Stimulated activated CD4-positive, alpha-beta T cell treated with anti-CD3 and anti-CD28 coated beads, Interleukin-1b, Interleukin-23, amount 100 ng/mL, for 4 hours (primary cell): ENCODE data around the gene SOS2.
A peak's percentile ranks its signal among the peaks of the same experiment; 100 is the strongest.

Source experiments
- DNase-seq, 2 donors: peaks; one replicate each; pipeline ENCODE4 v3.0.0-alpha.2; 2020; ENCODE audit warnings: low read depth in 2 of 2

SOS2 gene

DNA sequence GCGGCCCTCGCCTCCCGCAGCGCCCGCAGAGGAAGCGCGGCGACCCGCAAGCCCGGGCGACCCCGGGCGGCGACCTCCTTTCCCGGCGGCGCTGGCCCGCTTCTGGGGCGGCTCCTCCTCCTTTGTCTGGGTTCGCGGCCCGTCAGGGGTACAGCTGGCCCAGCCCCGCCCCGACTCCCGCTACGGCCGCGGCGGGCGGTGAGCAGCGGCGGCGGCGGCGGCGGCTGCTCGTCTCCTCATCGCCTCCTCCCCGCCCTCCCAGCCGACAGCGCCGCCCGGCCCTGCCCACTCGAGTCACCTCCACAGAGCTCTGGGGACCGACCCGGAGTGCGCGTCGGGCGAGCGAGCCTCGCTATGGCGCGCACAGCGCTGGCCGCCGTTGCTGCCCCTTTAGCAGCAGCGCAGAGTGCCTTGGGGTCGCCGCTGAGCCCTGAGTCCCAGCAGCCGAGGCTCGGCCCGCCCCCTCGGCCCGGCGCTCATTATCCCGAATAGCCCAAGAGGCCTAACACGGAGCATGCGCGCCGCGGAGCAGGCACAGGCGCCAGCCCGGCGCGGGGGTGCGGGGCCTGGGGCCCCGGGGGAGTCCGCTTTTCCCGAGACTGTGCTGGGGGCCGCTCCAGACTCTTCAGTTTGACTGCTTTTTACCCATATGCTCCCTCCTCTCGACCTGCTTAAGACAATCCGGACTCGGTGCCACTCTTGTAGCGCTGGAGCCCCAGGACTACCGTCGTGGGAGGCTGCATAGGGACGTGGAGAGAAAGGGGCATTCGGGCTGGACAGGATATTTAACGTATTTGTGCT is at the start of gene SOS2:
Gene SOS2, minus strand, starts transcription at position 104 of the 801 bp plus-strand sequence. CDS start 295 bp downstream, outside the sequence.
- peak; percentile 65 to 68 for DNase-seq

DNA sequence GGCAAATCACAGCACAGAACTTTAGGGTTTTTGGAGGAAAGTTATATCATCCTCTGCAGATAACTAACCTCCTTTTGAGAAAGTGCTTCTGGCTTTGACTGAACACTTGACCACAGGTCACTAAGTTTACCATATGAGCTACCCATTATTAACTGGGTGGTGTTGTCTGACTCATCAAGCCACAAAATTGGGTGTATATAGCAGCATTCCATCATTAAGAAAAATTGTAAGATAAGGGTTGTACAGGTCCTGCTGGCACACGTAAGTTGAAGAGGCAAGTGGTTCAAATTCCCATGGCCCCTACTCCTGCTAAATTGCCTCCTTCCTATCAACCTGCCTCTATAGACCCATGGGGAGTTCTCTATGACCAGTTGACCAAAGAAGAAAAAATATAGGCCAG is 41.1 kb upstream of the SOS2 start:
- no peak for DNase-seq

DNA sequence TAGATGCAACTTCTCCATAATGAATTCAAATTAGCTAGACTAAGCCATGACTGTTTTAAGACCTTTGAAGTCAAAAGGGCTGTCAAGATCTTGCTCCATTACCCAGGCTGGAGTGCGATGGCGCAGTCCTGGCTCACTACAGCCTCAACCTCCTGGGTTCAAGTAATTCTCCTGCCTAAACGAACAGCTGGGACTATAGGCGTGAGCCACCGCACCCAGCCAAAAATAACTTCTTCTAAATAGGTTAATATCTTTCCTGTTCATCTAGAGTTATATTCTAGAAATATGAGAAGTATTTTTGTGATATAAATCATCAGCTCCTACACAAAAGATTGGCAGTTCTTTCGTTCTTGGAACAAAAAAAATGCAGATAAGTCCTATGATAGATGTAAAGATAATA is 39.6 kb upstream of the SOS2 start:
- DNase-seq = no peak

DNA sequence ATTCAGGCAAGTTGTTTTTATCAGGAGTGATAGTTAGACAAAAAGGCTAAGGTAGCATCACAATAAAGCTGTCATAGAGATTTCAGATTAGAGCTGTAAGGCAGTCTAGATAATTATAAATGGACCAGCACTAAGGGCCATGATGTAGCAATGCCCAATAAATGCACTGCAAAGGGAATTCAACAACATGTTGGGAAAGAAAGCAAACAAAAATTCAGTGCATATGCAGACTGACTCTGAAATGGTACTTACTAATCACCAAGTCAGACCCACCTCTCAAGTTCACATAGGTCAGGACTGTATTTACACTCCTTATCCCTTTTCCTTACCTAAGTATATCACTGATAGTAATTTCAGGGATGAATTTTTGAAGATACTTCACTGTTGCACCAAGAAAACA is 33.7 kb upstream of the SOS2 start:
- no peak for DNase-seq

DNA sequence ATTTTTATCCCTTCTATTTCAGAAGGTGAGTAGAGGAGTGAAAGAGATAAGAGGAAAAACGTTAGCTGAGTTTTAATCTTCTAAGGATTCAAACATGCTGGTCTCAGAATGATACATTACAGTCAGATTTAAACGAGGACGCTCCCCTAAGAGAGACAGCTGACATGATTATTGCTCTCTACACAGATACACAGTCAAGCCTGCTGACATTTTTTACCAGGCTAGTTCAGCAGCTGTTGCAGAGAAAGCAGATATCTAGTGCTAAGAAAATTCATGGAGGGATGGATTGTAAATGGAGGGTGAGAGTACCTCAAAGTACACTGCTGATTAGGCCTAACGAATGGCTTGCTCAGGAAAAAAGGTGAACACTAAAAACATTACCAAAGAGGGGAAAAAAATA is 31.9 kb upstream of the SOS2 start:
- no peak for DNase-seq

DNA sequence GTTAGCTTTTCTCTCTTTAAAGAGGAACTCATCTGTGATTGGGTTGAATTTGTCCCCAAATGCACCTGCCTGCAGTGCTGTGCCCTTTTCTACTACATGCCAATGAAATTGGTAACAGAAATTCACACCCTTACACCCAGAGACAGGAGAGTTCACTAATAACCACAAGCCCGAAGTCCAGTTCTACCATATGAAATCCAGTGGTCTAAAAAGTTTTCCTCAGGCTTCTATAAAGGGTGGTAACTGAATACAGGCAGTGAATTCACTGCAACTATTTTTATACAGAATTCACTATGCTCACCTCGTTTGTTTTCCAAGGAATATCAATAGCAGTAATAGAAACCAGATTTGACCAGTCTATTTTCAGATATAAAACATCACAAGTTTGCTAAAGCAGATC is 31.5 kb upstream of the SOS2 start:
- no peak for DNase-seq

DNA sequence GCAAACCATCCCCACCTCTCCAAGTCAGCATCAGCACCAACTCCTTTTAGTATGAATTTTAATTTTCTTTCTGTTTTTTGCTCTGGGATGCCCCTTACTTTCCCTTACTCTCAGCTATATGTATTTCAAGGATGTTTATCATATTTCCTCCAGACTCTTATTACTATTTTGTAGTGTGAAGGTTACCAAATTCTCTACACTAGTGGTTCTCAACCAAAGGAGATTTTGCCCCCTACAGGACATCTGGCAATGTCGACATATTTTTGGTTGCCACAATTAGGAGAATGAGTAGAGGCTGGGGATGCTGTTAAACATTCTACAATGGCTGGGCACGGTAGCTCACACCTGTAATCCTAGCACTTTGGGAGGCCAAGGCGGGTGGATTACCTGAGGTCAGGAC is 29.1 kb upstream of the SOS2 start:
- peak in 1 of 2 donors; percentile 13 for DNase-seq

DNA sequence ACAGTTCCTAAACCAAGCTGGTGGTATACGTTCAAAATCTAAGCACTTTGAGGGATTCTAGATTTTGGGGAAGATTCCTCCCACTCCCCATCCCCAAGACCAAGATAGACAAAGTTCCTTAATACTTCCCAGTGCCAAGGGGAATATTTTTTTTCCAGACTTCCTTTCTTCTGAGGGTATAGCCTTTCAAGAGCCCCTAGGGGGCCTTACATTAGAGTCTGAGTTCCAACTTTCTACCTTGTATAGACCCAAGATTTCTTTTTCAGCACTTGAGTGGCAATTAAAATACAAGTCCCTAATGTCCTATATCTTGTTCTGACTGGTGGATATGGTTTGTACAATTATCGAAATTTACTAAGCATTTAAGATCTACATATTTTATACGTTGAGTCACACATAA is 28.7 kb upstream of the SOS2 start:
- DNase-seq = no peak

DNA sequence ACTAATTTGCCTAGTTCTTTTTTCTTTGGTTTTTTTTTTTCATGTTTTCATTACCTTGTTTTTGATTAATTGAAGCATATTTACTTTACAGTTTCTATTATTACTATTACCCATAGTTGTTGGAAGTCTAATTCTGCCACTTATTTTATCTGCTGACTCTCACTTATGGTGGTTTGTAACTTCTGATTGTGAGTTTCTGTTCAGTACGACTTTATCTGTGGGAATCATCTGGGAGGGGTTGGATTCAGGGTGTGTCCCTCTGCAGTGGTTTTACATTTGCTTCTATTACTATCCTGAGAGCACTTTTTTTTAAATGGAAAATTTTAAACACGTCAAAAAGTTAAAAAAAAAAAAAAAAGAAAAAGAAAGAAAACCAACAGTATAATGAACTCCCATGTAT is 26.4 kb upstream of the SOS2 start:
- DNase-seq = no peak

DNA sequence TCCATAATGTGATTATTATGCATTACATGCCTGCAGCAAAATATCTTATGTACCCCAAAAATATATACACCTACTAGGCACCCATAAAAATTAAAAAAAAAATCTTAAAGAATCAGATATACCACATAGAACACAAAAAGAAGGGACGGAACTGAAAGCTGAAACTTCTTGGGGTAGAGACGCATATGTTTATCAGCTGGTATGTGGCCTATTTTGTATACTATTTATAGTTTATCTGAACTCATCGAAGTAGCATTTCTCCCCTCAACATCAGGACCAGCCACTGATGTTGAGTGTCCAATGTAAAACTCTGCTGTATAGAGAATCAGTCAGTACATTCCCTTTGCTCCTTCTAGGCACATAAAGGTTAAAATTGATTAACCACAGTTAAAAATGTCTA is 22.9 kb upstream of the SOS2 start:
- DNase-seq = no peak

DNA sequence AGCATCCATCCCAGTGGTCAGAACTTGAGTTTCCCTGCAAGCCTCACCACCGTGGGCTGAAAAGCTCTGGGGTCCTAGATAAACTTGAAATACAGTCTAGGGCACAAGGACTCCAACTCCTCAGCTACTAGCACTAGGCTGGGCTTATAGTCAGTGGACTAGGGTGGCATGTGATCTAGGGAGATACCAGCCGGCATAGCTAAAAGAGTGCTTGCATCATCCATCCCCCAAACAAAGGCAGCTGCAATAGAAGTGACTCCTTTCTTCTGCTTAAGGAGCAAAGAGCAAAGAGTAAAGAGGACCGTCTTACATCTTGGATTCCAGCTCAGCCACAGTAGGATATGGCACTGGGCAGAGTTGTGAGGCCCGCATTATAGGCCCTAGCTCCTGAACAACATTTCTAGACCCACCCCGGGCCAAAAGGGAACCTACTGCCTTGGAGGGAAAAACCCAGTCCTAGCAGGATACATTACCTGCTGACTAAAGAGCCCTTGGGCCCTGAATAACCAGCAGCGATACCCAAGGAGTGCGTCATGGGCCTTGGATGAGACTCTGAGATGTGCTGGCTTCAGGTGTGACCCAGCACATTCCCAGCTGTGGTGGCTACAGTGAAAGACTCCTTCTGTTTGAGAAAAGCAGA is 17.9 kb upstream of the SOS2 start:
- DNase-seq = no peak

DNA sequence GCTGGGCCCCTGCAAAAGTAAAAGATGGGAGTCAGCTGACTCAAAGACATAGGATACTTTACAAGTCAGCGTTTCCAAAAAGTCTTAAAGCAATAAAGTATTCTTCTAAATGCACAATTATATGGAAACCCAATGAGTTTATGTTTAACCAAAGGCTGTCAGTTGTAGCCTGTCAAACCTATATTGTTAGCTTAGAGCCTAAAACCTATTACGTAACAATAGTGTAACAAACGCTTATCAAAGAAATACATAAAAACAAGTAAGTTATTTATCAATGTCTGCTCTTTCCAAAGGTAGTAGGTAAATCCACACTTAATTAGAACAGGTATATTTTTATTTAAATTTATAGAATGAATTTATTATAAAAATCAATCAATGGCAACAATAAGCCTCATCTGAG is 15.9 kb upstream of the SOS2 start:
- DNase-seq = no peak

DNA sequence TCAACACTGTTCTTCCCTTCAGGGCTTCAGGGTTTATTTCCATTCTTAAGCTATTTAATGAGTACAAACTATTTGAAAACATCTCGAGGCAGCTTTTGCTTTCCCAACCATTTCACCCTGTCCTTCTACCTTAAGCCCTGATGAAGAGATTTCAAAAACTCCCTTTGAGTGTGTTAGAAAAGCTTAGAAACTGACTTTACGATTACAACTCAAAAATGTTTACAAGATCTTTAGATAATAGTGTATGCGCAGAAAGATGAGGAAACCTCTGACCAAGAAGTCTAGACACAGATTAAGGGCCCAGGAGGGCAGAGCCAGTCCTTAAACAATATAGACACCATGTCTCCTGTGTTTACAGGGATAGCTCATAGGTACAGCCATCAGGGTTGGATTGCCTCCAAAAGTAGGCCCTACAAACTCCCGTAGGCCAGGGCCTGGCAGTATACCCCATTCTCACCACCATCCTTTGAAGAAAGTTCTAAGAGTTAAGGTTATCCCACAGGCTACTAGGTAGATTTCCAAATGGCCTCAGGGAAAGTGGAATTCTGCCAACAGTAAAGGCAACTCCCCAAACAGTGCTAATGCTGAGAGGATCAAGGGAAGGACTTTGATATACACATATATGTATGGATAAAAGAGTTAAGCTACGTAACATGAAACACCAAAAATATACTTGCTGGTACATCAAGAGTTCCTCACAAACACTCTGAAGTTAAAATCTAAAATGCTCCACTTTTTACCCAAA is 11.4 kb upstream of the SOS2 start:
- DNase-seq = no peak

DNA sequence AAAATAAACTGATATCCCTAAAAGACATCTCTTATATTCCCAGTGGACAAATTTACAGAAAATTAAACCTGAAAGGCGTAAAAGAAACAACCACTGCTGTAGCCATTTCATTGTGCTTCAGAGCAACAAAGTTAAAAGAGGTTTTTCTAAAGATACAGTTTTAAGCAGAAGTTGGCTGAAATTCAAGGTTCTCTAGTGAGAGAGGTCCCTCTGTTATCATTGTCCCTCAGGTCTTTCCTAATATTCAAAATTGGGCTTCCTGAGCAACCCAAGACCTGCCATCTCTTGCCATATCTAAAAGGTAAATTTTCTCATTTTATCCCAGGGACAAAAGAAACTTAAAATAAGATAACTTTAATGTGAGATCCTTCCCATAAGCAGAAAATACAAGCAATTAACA is 10.7 kb upstream of the SOS2 start:
- DNase-seq = no peak

DNA sequence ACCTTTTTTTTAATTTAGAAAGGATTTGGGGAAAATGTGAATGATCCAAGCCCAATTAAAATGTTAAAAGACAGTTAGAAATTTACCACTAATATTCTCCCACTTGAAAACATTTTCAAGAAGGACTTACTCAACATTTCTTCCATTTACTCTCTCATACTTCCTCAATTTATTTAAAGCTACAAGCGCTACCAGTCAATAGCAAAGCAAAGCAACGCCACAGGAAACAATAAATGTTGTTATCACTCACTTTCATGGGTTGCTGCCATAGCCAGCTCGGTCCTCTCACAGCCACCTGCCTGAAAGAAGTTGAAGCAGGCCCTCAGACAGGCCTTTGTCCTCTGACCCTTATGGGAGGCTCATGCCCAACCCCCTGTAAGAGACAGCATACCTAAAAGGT is 6.0 kb upstream of the SOS2 start:
- DNase-seq = no peak

DNA sequence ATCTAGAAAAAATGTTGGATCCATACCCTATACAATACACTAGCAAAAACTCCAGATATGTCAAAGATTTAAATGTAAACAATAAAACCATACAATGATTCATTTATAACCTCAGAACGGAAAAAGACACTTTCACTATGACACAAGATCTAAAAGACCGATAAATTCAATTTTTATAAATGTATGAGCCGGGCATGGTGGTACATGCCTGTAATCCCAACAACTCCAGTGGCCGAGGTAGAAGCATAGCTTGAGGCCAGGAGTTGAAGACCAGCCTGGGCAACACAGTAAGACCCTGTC is 2.5 kb upstream of the SOS2 start:
- no peak for DNase-seq

DNA sequence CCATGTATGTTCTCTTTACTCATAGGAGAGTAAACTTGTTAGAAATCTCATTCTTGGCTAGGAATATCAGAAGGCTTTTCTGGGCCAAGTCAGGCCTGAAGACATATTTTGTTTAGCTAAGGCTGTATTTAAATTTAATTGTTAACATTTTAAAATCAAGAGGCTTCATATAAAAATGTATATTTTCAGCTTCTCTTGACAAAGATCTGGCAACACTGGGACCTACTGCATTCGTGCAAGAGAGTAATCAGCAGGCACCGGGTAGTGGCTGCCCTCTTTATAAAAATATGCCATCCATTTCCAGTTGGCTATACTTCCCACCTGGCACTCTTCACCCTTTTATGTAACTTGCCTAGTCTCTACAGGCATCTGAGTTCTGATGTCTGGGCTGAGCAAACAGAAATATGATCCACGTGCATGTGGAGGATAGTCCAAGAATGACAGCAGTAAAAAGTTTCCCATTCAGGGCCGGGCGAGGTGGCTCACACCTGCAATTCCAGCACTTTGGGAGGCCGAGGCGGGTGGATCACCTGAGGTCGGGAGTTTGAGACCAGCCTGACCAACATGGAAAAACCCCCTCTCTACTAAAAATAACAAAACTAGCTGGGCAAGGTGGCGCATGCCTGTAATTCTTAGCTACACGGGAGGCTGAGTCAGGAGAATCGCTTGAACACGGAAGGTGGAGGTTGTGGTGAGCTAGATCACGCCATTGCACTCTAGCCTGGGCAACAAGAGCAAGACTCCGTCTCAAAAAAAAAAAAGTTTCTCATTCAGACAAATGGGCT is 2.0 kb upstream of the SOS2 start:
- peak in 1 of 2 donors; percentile 3 for DNase-seq

DNA sequence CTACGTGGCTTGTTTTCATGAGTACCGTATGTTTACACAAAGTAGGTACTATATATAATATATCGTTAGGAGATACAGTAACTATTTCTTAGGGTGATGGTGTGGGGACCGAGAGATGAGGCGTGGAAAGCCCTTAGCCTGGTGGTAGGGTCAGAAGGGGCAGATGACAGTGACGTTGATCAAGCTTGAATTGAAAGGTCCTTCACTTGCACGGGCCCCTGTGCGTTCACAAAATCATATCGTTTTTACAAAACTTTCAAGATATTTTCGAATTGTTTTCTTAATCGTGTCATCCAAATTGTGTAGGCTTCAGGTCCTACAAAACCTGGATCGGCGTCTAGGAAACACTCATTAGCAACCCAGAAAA is 881 bp upstream of the SOS2 start:
- DNase-seq = no peak

DNA sequence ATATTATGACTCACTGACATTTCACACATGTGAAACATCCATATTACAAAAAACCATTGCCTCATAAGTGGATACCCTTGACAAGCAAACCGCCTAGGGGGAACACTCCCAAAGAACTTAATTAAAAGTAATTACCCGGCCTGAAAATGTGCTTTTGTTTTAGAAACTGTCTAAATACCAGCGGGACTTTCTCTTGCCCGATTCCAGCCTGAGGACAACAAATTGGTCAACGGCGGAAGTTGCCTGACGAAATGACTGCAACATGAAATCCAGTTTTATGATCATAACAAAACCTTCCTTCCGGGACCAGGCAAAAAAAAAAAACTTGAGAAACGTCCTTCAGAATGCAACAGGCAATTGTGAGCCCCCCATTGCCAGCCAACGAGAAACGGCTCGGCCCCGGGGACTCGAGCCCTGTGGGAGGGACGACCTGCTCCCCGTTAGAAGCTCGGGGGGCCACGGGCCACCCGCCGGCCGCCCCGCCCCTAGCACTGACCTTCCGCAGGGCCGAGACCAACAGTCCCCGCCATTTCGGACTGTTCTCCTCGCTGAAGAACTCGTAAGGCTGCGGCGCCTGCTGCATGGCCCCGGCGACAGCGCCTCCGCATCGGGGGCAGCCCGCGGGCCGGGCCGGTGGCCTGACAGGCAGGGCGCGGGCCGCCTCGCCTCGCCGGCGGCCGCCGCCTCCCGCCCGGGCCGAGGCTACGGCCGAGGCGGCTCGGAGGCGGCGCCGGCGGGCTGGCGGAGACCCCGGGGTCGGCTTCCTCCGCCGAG is 490 bp downstream of the SOS2 start:
- peak; percentile 0 to 13 for DNase-seq

DNA sequence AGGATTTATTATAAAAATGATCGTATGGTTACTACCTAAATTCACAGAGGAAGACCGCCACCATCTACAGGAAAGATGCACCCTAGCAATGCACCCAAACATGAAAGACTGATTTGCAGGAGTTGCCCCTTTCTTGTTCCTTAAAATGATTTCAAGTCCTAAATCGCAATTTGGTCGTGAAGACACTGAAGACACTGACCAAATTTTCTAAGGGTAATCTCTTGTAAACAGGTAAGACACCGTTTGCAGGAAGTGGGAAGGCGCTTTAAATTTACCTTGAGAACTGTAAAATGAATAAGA is 1.0 kb downstream of the SOS2 start:
- DNase-seq = peak in 1 of 2 donors; percentile 1

DNA sequence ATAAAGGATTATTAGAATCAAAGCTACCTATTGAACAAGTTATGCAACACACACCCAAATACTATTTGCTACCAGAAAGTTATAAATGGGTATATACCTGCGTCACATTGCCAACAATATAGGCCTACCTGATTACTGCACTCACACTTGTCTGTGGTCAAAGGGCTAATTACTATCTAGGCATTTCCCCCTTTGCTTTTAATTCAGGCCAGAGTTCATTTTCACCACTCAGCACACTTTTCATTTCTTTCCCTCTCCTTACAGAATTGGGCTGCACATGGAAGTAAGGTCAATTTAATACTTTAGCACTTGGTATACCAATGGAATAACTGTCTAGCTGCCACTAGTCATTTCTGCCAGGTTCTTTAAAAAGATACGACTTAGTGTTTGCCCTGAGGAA is 1.7 kb downstream of the SOS2 start:
- DNase-seq = no peak

DNA sequence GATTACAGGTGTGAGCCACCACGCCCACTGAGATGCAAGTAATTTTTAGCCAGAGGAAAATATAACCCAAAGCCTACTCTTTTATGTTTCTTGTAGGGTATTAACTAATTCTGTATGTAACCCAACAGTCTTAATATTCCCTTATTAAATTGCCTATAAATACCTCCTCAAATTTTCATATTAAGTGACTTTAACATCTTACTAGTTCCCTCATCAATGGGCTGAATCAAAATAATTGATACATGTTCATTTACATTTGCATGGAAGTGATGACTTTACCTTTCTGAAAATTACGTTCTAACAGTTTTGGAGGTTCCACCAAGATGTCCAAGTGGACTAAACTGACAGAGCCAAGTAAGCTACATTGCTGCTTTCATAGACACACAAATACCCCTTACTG is 3.1 kb downstream of the SOS2 start:
- no peak for DNase-seq
